Measurements from ENCODE around the gene INO80D.
"Not testable (repeated sequence)": the region's sequence is repeated elsewhere in the genome, so short reads cannot be mapped to it uniquely, and the experiment has no call there.

INO80D gene

DNA sequence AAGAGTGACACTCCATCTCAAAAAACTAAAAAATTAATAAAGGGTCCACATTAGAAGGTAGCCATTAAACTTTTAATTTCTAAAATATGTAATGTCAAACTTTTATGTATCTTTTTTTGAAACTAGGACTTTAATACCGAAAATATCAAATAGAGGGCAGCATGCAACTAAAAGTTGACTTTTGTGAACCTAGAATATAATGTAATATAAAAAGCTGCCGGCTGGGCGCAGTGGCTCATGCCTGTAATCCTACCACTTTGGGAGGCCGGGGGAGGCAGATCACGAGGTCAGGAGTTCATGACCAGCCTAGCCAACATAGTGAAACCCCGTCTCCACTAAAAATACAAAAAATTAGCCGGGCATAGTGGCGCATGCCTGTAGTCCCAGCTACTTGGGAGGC, 62.8 kb downstream of the INO80D start:
- DNase-seq, result no peak

GRCh38 chr2:206020171-206020570, 65.8 kb downstream of the INO80D start:
- no peak for DNase-seq

DNA sequence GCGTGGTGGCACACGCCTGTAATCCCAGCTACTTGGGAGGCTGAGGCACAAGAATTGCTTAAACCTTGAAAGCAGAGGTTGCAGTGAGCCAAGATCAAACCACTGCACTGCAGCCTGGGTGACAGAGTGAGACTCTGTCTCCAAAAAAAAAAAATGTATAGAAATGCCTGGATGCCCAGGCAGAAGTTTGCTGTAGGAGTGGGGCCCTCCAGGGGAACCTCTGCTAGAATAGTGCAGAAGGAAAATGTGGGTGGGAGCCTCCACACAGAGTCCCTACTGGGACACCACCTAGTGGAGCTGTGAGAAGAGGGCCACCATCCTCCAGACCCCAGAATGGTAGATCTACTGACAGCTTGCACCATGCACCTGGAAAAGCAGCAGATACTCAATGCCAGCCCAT, 70.2 kb downstream of the INO80D start:
- not testable (repeated sequence) for DNase-seq

DNA sequence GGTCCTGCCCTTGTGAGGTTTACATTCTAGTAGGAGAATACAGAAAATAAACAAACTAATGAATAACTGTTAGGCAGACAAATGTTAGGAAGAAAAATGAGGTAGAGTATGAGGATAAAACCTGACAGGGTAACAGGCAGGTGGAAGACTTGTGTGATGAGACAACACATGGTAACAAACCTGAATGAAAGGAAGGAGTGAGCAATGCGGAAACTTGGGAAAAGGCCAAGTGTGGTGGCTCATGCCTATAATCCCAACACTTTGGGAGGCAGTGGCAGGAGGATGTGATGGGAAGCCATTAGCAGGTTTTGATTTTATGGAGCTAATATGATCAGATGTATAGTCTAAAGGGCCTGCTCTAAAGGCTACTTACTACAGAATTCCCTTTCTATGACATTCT, 74.2 kb downstream of the INO80D start:
- DNase-seq, result no peak

DNA sequence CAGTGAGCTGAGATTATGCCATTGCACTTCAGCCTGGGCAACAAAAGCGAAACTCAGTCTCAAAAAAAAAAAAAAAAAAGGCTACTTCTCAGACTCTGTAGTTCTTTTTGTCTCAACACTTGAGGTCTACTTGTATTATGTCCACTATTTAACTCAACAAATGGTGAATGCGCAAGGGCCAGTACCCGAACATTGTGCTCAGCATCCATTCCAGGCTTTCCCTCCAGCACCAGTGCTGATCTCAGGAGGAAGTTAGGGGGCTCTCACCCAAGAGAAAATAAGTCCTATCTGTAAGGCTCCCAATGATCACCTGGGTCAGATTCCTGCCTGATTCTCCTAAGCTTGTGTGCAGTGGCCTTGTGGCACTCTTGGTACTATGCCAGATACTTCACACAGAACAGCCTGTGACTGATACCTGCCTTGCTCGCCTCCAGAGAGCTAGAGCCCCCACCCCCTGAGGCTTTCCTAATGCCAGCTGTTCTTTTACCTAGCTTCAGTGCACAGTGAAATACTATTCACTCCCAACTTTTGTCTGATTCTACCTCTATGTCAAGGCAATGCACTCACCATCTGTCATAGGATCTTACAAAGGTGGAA, 74.9 kb downstream of the INO80D start:
- DNase-seq, result no peak

- DNase-seq, result no peak
Measured at GRCh38 chr2:206004004-206004693, 81.8 kb downstream of the INO80D start.

DNA sequence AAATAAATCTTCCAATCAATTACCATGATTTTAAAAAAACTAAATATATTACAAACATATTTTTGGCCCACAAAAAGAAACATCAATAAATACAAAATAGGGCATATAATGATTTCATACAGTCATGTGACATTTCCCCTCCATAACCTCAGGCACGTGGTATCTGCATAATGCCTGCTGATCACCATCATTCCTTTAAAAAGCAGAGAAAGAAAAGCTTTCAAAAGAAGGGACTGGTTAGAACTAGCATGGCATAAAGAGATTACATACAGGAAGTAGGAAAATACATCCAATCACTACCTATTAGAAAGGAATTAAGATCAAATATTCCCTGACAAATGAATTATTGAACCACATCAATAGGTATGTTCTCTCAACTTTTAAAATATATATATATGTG, 83.5 kb downstream of the INO80D start:
- DNase-seq, result no peak

DNA sequence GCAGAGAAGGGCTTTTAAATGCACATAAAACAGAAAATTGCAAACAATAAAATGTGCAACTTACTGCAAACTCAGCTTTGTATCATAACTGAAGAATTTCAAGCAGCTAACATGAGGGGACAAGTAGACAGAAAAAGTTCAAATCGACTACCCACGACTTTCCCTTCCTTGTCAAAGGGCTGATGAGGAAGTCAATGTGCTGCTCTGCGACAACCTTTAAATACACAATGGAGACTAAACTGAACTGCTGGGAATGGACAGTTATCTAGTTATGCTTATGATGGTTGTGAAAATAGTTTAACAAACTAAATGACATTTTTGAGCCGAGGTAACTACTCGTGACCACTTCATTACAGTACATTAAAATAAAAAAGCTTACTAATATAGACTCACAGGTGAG, 84.1 kb downstream of the INO80D start:
- DNase-seq, result no peak

DNA sequence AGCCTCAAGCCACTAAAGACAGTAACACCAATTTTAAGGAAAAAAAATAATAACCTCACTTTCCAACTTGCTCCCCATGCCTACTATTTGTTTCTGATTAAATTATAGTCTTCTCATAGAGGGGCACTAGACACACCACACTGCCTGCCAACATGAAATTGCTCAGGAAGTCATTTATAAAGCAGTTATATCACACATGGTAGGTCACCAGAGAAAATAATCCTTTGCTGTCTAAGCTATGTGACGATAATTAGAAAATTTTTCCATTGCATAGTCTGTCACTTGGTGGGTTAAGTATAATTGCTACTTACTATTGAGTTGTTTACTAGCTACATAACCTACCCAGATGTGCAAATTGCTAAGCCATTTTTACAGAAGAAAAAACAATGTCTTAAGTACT, 85.2 kb downstream of the INO80D start:
- no peak for DNase-seq

- no peak for DNase-seq
Measured at GRCh38 chr2:205998583-205998982, 87.4 kb downstream of the INO80D start.

- DNase-seq, result no peak
Measured at GRCh38 chr2:205996161-205996560, 89.8 kb downstream of the INO80D start.

- no peak for DNase-seq
Measured at GRCh38 chr2:205995260-205995659, 90.7 kb downstream of the INO80D start.

DNA sequence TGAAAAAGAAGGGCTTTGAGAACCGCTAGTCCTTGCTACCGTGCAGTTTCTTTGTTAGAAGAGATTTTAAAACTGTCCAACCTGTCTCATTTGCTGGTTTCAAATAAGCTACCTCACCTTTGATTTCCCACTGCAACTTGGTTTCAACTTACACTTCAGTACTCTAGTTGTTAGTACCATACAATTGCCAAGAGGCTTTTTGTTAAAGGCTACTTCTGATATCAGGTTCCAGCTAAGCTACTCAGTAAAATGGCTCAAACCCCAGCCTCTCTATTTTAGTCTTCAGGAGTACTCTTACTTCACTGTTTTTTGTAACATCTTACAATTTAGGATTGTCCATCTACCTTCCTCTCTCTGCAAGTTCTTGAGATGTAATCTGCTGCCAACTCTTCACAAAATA, 91.6 kb downstream of the INO80D start:
- DNase-seq, result no peak

GRCh38 chr2:205990104-205990503, 95.9 kb downstream of the INO80D start:
- no peak for DNase-seq

DNA sequence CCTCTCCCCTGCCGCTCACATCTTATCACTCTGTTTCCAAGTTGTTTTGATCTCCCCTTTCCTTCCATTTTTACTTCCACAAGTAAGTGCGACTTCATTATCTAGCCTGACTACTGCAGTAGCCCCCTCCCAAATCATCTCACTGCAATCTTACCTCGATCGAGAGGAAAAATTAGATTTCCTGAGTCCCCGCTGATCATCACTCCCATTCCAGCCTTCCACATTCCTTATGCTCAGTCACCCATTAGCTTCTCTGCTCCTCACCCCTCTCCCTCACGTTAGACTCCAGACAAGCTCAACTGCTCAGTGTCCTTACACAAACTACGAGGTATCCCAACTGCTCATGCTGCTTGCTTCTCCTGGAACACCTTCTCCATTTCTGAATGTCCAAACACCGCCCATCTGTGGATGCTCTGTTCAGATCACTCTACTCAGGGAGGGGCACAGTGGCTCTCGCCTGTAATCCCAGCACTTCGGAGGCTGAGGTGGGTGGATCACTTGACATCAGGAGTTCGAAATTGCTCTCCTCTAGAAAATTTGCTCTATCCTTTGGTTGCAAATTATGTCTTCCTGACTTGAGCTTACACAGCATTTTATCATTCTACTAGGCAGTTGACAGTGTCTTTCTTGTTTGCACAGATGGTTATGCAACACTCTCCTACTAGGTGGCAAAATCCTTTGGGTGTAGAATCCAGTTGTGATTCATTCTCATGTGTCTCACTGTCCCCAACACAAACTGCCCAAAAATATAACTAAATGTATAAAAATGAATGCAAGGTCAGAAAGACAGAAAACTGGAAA, 96.5 kb downstream of the INO80D start:
- no peak for DNase-seq

DNA sequence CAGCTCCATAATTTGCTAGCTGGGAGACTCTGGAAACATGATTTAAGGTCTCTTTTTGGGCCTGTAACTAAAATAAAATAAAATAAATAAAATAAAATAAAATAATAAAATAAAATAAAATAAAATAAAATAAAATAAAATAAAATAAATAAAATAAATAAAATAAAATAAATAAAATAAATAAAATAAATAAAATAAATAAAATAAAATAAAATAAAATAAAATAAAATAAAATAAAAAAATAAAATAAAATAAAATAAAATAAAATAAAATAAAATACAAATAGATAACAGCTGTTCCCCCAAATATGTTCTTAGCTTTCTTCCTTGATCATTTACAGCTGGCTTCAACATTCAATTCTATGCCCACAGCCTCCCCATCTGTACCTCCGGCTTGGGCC, 97.3 kb downstream of the INO80D start:
- DNase-seq, result not testable (repeated sequence)

DNA sequence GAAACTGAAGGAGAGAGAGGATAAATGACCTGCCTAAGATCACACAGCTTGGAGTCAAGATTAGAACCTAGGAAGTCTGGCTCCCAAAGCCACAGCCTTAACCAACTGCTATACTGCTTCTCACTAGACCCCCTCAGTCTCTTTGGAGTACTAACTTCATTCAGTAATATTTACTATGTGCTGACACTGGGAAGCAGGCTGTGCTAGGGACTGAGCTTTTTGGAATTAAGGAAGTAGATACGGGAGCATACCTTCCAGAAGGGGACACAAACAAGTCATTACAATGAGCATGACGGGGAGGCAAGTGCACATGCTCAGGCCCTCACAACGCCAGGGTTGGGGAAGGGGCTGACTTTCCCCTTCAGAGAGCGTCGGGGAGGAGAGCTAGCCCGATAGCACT, 97.7 kb downstream of the INO80D start:
- DNase-seq, result no peak

- DNase-seq, result not testable (repeated sequence)
Measured at GRCh38 chr2:205986334-205986733, 99.6 kb downstream of the INO80D start.

- no peak for DNase-seq
Measured at GRCh38 chr2:205984381-205984780, 101.6 kb downstream of the INO80D start.

DNA sequence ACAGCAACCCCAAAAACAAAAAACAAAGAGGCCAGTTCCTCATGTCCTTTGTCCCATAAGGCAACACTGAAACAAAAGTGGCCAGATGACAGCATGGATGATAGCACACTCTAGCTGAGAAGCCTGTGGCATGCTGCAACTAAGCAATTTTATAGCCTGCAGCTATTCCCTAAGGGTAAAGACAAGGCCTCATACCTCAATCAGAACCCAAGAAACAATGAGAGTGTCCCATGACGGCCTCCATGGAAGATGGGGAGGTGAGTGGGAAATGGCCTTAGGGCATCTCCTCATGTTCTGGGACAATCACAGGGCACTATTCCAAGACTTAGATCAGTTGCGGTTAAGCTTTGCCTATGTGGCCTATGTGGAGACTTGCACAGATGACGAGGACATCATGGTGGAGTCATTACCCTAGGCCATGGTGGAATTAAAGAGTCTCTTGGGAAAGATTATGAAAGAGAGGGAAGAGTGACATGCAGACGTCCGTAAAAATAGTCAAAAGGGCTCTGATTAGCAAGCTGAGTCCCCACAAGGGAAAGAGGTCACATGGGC, 103.1 kb downstream of the INO80D start:
- DNase-seq, result no peak

GRCh38 chr2:205978728-205979127, 107.2 kb downstream of the INO80D start:
- DNase-seq, result not testable (repeated sequence)

DNA sequence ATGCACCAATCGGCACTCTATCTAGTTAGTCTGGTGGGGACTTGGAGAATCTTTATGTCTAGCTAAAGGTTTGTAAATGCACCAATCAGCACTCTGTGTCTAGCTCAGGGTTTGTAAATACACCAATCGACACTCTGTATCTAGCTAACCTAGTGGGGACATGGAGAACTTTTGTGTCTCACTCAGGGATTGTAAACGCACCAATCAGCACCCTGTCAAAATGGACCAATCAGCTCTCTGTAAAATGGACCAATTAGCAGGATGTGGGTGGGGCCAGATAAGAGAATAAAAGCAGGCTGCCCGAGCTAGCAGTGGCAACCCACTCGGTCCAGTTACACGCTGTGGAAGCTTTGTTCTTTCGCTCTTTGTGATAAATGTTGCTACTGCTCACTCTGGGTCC, 108.3 kb downstream of the INO80D start:
- not testable (repeated sequence) for DNase-seq

- DNase-seq, result not testable (repeated sequence)
Measured at GRCh38 chr2:205976934-205977659, 108.9 kb downstream of the INO80D start.

Data from activated CD4-positive, CD25-positive, alpha-beta regulatory T cell (primary cell).